ENCODE results near the gene SPRR2B. TPM values are rescaled to one million over a fixed set of nuclear protein-coding genes. Genes with fewer than 3 reads are reported as not detected.

The SPRR2B gene
- total RNA-seq, 1 experiment from 2014 or later = not detected

Other genes with a start within 250 kb of the SPRR2B start
- not detected in 2 replicates for gene LCE1A, start 244.1 kb downstream of the SPRR2B start, total RNA-seq (2021)
- not detected in 2 replicates for gene LCE6A, start 228.8 kb downstream of the SPRR2B start, total RNA-seq (2021)
- gene LCE7A, start 211.6 kb downstream of the SPRR2B start, total RNA-seq (2021) = not detected in 2 replicates
- not detected in 2 replicates for gene SMCP, start 193.3 kb downstream of the SPRR2B start, total RNA-seq (2021)
- not detected in 2 replicates for gene IVL, start 163.1 kb downstream of the SPRR2B start, total RNA-seq (2021)
- gene SPRR5, start 124.4 kb downstream of the SPRR2B start, total RNA-seq (2021) = not detected in 2 replicates
- not detected in 2 replicates for gene SPRR4, start 101.0 kb downstream of the SPRR2B start, total RNA-seq (2021)
- not detected in 2 replicates for gene SPRR1A, start 87.5 kb downstream of the SPRR2B start, total RNA-seq (2021)
- not detected in 2 replicates for gene SPRR3, start 69.9 kb downstream of the SPRR2B start, total RNA-seq (2021)
- not detected in 2 replicates for gene SPRR1B, start 40.4 kb downstream of the SPRR2B start, total RNA-seq (2021)
- gene SPRR2D, start 30.5 kb downstream of the SPRR2B start, total RNA-seq (2021) = 0.62 TPM in 1 of 2 replicates, not detected in the other
- gene SPRR2A, start 14.1 kb downstream of the SPRR2B start, total RNA-seq (2021) = not detected in 2 replicates
- gene SPRR2E, start 22.9 kb upstream of the SPRR2B start, total RNA-seq (2021) = not detected in 2 replicates
- not detected in 2 replicates for gene SPRR2F, start 41.9 kb upstream of the SPRR2B start, total RNA-seq (2021)
- gene SPRR2G, start 79.3 kb upstream of the SPRR2B start, total RNA-seq (2021) = not detected in 2 replicates
- gene LELP1, start 131.8 kb upstream of the SPRR2B start, total RNA-seq (2021) = not detected in 2 replicates
- not detected in 2 replicates for gene PRR9, start 146.0 kb upstream of the SPRR2B start, total RNA-seq (2021)
- not detected in 2 replicates for gene LORICRIN, start 188.1 kb upstream of the SPRR2B start, total RNA-seq (2021)
- not detected in 2 replicates for gene PGLYRP3, start 241.3 kb upstream of the SPRR2B start, total RNA-seq (2021)

All from A673 (cell line).